Suprapubic skin (tissue), 3 donors: ENCODE results near the gene FAM200C.

Source experiments
- EP300 ChIP-seq: sonication (generic); formaldehyde crosslinking; IDR thresholded peaks from one replicate; pipeline ENCODE4 v1.6.1; 2017; ENCODE audit warnings: antibody characterized with exemption
- POLR2A ChIP-seq, 2 donors: fragments of 450-650 bp; IDR thresholded peaks; one replicate each; pipeline ENCODE4 v1.6.1; 2017; ENCODE audit warnings: antibody characterized with exemption in 2 of 2, mild to moderate bottlenecking in 2 of 2, moderate library complexity in 2 of 2
- TF ChIP-seq, protein P1 (sequence below), 2 donors: fragments of 200-600 bp in 1 of 2; fragments of 450-650 bp in 1 of 2; sonication (generic) in 1 of 2; IDR thresholded peaks; one replicate each; pipeline ENCODE4 v1.5.1; 2016 to 2019; ENCODE audit warnings: antibody characterized with exemption in 2 of 2, mild to moderate bottlenecking in 1 of 2, moderate library complexity in 1 of 2

DNA sequence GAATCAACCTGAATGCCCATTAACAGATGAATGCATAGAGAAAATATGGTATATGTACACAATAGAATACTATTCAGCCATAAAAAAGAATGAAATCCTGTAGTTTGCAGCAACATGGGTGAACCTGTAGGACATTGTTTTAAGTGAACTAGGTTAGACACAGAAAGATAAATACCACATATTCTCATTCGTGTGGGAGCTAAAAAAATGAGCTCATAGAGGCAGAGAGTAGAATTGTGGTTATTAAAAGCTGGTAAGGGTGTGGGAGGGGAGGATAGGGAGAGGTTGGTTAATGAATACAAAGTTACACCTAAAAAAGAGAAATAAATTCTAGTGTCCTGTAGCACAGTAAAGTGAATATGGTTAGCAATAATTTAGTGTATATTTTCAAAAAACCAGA is 45.3 kb upstream of the FAM200C start:
- TF ChIP-seq POLR2A (IDR thresholded peaks at IDR 0.05) (no peak), EP300 (no peak)
- TF ChIP-seq, protein P1, sequence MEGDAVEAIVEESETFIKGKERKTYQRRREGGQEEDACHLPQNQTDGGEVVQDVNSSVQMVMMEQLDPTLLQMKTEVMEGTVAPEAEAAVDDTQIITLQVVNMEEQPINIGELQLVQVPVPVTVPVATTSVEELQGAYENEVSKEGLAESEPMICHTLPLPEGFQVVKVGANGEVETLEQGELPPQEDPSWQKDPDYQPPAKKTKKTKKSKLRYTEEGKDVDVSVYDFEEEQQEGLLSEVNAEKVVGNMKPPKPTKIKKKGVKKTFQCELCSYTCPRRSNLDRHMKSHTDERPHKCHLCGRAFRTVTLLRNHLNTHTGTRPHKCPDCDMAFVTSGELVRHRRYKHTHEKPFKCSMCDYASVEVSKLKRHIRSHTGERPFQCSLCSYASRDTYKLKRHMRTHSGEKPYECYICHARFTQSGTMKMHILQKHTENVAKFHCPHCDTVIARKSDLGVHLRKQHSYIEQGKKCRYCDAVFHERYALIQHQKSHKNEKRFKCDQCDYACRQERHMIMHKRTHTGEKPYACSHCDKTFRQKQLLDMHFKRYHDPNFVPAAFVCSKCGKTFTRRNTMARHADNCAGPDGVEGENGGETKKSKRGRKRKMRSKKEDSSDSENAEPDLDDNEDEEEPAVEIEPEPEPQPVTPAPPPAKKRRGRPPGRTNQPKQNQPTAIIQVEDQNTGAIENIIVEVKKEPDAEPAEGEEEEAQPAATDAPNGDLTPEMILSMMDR (IDR thresholded peaks at IDR 0.05): no peak
